GM12878 (cell line): ENCODE measurements around the gene ZMYM1. TPM values are rescaled to one million over a fixed set of nuclear protein-coding genes. Genes with fewer than 3 reads are reported as not detected.

Source experiments
- ATAC-seq: fragments of 200-7000 bp; cut with Tn5 transposase; 3 replicates; pipeline ENCODE4 v1.9.1; 2020; ENCODE audit warnings: mild to moderate bottlenecking, moderate library complexity
- BruUV-seq: library from RNA; stranded (reverse); fragments of 400-500 nt; replicated peaks from 2 replicates; lab custom pipeline; 2021; lab: Mats Ljungman, UMichigan
- CTCF ChIA-PET: fragments of 300-600 bp; sonication (Branson Sonifier 250); formaldehyde crosslinking; extraction: SDS; loops from one replicate; lab custom pipeline; 2021; ENCODE audit warnings: inconsistent platforms; lab: Yijun Ruan, JAX
- POLR2A ChIA-PET: fragments of 350-600 bp; formaldehyde crosslinking; extraction: SDS; loops from one replicate; lab custom pipeline; 2021; ENCODE audit warnings: inconsistent platforms; lab: Charles Lee
- RAD21 ChIA-PET: fragments of 300-600 bp; sonication (Branson Sonifier 250); formaldehyde crosslinking; loops from one replicate; lab custom pipeline; 2023; ENCODE audit warnings: antibody characterized with exemption; ENCODE audit not compliant: unreplicated experiment; lab: Charles Lee
- SMC1A ChIA-PET: fragments of 300-600 bp; sonication (Branson Sonifier 250); formaldehyde crosslinking; loops from one replicate; lab custom pipeline; 2023; ENCODE audit not compliant: unreplicated experiment, uncharacterized antibody; lab: Charles Lee
- DNase-seq: peaks from one replicate; pipeline ENCODE4 v3.0.0-alpha.2; 2011; ENCODE audit warnings: low read depth, low spot score
- FAIRE-seq: peaks from 3 replicates; lab custom pipeline; 2011; peaks lifted over from hg19 to GRCh38; lab: Jason Lieb, UNC
- H2AFZ ChIP-seq: 2 replicates; pipeline ENCODE4 v1.6.0; 2011; ENCODE audit warnings: low read depth, low read length, control low read depth; ENCODE audit not compliant: control insufficient read depth
- H3K27ac ChIP-seq: 2 replicates; pipeline ENCODE4 v1.5.1; 2011; ENCODE audit warnings: control low read depth; ENCODE audit not compliant: control insufficient read depth, insufficient read depth
- H3K27me3 ChIP-seq, 2 experiments: replicated peaks in 1 of 2; 2 replicates each; pipeline versions ENCODE4 v1.6.0 to v1.6.1; 2011; ENCODE audit warnings: low read length in 1 of 2; ENCODE audit not compliant: control insufficient read depth in 2 of 2, insufficient read depth in 2 of 2
- H3K36me3 ChIP-seq, 2 experiments: 2 replicates each; pipeline ENCODE4 v1.5.1; 2011; ENCODE audit warnings: low read length in 1 of 2; ENCODE audit not compliant: control insufficient read depth in 2 of 2, insufficient read depth in 2 of 2
- H3K4me1 ChIP-seq: 2 replicates; pipeline ENCODE4 v1.6.1; 2011; ENCODE audit warnings: mild to moderate bottlenecking, low read length, moderate library complexity, mixed read lengths; ENCODE audit not compliant: control insufficient read depth, insufficient read depth
- H3K4me2 ChIP-seq: 2 replicates; pipeline ENCODE4 v1.6.0; 2011; ENCODE audit warnings: control low read depth; ENCODE audit not compliant: control insufficient read depth, insufficient read depth
- H3K4me3 ChIP-seq: fragments of 200-600 bp; sonication (generic); 2 replicates; pipeline ENCODE4 v1.5.1; 2016
- H3K79me2 ChIP-seq: 2 replicates; pipeline ENCODE4 v1.6.0; 2011; ENCODE audit warnings: low read length; ENCODE audit not compliant: control insufficient read depth, insufficient read depth
- H3K9ac ChIP-seq: 2 replicates; pipeline ENCODE4 v1.8.0; 2011; ENCODE audit warnings: low read length, control low read depth, mixed read lengths; ENCODE audit not compliant: control insufficient read depth, insufficient read depth
- H3K9me3 ChIP-seq: replicated peaks from 3 replicates; pipeline ENCODE4 v1.5.1; 2011; ENCODE audit warnings: mild to moderate bottlenecking, low read length; ENCODE audit not compliant: control insufficient read depth, insufficient read depth
- H4K20me1 ChIP-seq: 2 replicates; pipeline ENCODE4 v1.6.0; 2011; ENCODE audit not compliant: control insufficient read depth, insufficient read depth
- BRCA1 ChIP-seq: IDR thresholded peaks from 2 replicates; pipeline ENCODE4 v1.6.1; 2011; ENCODE audit warnings: low read depth, low read length, improper control_type of control experiment
- HDGF ChIP-seq: fragments of 450-650 bp; IDR thresholded peaks from 2 replicates; pipeline ENCODE4 v1.6.1; 2016; ENCODE audit warnings: antibody characterized with exemption
- MEF2A ChIP-seq: IDR thresholded peaks from 2 replicates; pipeline ENCODE4 v1.6.1; 2011; ENCODE audit warnings: low read depth, mild to moderate bottlenecking, low read length, moderate library complexity; ENCODE audit not compliant: insufficient read depth
- NBN ChIP-seq: fragments of 450-650 bp; IDR thresholded peaks from 2 replicates; pipeline ENCODE4 v1.6.1; 2016
- NFYA ChIP-seq: IDR thresholded peaks from 2 replicates; pipeline ENCODE4 v1.6.1; 2011; ENCODE audit warnings: low read depth, mild to moderate bottlenecking, low read length, improper control_type of control experiment, borderline replicate concordance
- RB1 ChIP-seq: fragments of 450-650 bp; formaldehyde crosslinking; IDR thresholded peaks from 2 replicates; pipeline ENCODE4 v1.6.1; 2017; ENCODE audit warnings: mild to moderate bottlenecking, borderline replicate concordance
- SMAD1 ChIP-seq: fragments of 450-650 bp; IDR thresholded peaks from 2 replicates; pipeline ENCODE4 v1.6.1; 2018; ENCODE audit warnings: mild to moderate bottlenecking, low read depth; ENCODE audit not compliant: partially characterized antibody
- SREBF2 ChIP-seq: IDR thresholded peaks from 2 replicates; pipeline ENCODE4 v1.6.1; 2012; ENCODE audit warnings: mild to moderate bottlenecking, low read length
- TCF7 ChIP-seq: IDR thresholded peaks from 2 replicates; pipeline ENCODE4 v1.6.1; 2014; ENCODE audit warnings: antibody characterized with exemption, borderline replicate concordance
- ZNF217 ChIP-seq: fragments of 450-650 bp; IDR thresholded peaks from 2 replicates; pipeline ENCODE4 v1.6.1; 2017; ENCODE audit warnings: antibody characterized with exemption, mild to moderate bottlenecking
- WGBS: methylation state at CpG from one replicate; pipeline ENCODE4 v1.1.6; 2016; ENCODE audit warnings: low lambda C conversion rate; ENCODE audit not compliant: insufficient replicate concordance, insufficient coverage; ENCODE audit errors: missing lambda C conversion rate; 5-methylcytosine and 5-hydroxymethylcytosine counted together
- in situ Hi-C: fragments of 300-500 bp; cut with MboI; formaldehyde crosslinking; loops from 9 replicates; pipeline ENCODE4 v1.14.3; 2018; ENCODE audit warnings: mixed read lengths
- intact Hi-C: fragments of 100-400 bp; cut with micrococcal nuclease; formaldehyde crosslinking; loops from one replicate; pipeline ENCODE4 v1.14.2; 2022; ENCODE audit not compliant: unreplicated experiment
- polyA plus RNA-seq, 11 experiments: library from polyadenylated mRNA; depleted of rRNA in 4 of 11; unstranded in 6 of 11; stranded (reverse) in 5 of 11; fragments of >200 nt; fragmentation: Nextera tagmentation in 4 of 11; fragmentation: Illumina TruSeq in 1 of 11; extraction: Ambion mirVana in 4 of 11; extraction: Trizol in 1 of 11; gene quantifications; 1 replicate in 1 of 11; 2 replicates in 10 of 11; pipeline versions ENCODE4 v1.2.1 to v1.2.3, GENCODE V29; 2011 to 2016; ENCODE audit warnings: inconsistent platforms in 2 of 11, missing spikeins in 2 of 11, low read depth in 1 of 11
- total RNA-seq, 4 experiments: library from RNA; depleted of rRNA in 3 of 4; stranded (reverse); fragments of >200 nt in 3 of 4; fragmentation: Illumina TruSeq in 1 of 4; extraction: Trizol in 1 of 4; gene quantifications; 2 replicates each; pipeline versions ENCODE4 v1.2.1 to v1.2.3, GENCODE V29; 2013 to 2021
- TF ChIP-seq, protein P1 (sequence below): fragments of 450-650 bp; IDR thresholded peaks from 2 replicates; pipeline ENCODE4 v1.6.1; 2017; ENCODE audit warnings: mild to moderate bottlenecking, low read depth, inconsistent platforms; ENCODE audit not compliant: poor library complexity, severe bottlenecking

The ZMYM1 gene
- total and polyA plus RNA-seq, 10 of the 15 experiments (the other 5 are each of a cell fraction or from before 2014, with no cell fraction given): 0.45 to 5.2 (median 1.4) TPM

DNA sequence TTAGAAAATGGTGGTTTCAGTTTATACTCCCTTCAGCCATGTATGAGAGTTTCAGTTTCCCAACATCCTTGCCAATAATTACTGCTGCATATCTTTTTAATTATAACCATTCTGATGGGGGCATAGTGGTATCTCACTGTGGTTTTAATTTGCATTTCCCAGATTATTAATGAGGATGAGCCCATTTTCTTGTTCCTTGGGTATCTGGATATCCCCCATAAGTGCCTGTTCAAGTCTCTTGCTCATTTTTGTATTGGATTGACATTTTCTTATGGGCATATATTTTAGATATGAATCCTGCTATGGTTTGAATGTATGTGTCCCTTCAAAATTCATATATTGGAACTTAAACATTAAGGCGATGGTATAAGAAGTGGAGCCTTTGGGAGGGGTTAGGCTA lies 45.8 kb upstream of the ZMYM1 start (continued):
- TF ChIP-seq, protein P1, sequence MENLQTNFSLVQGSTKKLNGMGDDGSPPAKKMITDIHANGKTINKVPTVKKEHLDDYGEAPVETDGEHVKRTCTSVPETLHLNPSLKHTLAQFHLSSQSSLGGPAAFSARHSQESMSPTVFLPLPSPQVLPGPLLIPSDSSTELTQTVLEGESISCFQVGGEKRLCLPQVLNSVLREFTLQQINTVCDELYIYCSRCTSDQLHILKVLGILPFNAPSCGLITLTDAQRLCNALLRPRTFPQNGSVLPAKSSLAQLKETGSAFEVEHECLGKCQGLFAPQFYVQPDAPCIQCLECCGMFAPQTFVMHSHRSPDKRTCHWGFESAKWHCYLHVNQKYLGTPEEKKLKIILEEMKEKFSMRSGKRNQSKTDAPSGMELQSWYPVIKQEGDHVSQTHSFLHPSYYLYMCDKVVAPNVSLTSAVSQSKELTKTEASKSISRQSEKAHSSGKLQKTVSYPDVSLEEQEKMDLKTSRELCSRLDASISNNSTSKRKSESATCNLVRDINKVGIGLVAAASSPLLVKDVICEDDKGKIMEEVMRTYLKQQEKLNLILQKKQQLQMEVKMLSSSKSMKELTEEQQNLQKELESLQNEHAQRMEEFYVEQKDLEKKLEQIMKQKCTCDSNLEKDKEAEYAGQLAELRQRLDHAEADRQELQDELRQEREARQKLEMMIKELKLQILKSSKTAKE: no peak
- no peak for TF ChIP-seq BRCA1

DNA sequence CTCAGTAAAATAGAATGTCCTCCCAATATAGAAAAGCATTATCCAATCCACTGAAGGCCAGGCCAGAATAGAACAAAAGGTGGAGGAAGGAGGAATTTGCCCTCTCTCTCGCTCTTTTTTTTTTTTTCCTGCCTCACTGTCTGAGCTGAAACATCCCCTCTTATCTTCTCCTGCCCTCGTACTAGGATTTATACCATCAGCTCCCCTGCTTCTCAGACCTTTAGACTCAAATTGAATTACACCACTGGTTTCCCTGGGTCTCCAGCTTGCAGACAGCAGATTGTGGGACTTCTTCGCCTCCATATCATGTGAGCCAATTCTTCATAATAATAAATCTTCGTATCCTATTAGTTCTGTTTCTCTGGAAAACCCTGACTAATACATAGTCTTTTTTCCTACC lies 42.6 kb upstream of the ZMYM1 start:
- POLR2A ChIA-PET: interaction anchor here (0.5 kb wide), 1 partner anchor 192 kb away, joined by 6 read pairs; no protein-coding TSS in a partner anchor

More for the DNA sequence above, 42.6 kb upstream of the ZMYM1 start:
- no peaks in the 10 kb centered on the region for H3K4me1 ChIP-seq
- no peak overlapping the region for H3K4me2 ChIP-seq
- H3K36me3 ChIP-seq: no peaks in the 10 kb centered on the region
- BruUV-seq: no TSS peak
- WGBS: 47% methylated on average over 3 of the region's 4 CpGs
- no peak overlapping the region for H3K4me3 ChIP-seq
- ATAC-seq (no peak), DNase-seq (no peak), FAIRE-seq (no peak)
- H3K9me3 ChIP-seq: peaks cover 3% of the 10 kb centered on the region; the same call in 2 of the 3 replicates
- TF ChIP-seq MEF2A (no peak), HDGF (no peak), TCF7 (no peak), RB1 (no peak), SMAD1 (no peak), NBN (no peak), ZNF217 (no peak), SREBF2 (no peak), NFYA (no peak)
- H3K27ac ChIP-seq: no peak overlapping the region
- H3K27me3 ChIP-seq: no peaks in the 10 kb centered on the region
- H3K9ac ChIP-seq: no peak overlapping the region
- ChIA-PET RAD21 (no interaction called here), SMC1A (no interaction called here), CTCF (no interaction called here)
- intact Hi-C loops (no loop called here), in situ Hi-C loops (no loop called here)
- H2AFZ ChIP-seq: no peak overlapping the region
- H3K79me2 ChIP-seq: no peaks in the 10 kb centered on the region
- H4K20me1 ChIP-seq: no peaks in the 10 kb centered on the region
